ENCODE measurements around the gene PTPRM.

PTPRM gene

DNA sequence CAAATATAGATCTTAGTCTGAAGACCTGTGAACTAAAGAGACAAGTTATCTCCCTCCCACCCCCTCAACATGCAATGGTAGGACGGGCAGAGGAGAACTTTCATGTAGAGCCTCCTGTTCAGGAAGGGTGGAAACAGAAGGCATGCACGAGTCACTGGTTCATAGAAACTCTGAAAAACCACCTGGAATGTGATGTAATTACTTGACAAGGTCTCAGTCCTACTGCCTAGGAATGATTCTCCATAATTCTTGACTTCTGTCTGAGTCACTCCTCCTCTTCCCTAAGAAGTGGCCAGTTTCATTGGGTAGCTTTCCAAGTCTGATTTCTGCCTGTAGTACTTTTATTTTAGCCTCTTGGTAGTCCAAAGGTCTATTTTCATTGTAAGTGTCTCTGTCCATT lies 277.3 kb downstream of the PTPRM start:
- TF ChIP-seq, protein P1, sequence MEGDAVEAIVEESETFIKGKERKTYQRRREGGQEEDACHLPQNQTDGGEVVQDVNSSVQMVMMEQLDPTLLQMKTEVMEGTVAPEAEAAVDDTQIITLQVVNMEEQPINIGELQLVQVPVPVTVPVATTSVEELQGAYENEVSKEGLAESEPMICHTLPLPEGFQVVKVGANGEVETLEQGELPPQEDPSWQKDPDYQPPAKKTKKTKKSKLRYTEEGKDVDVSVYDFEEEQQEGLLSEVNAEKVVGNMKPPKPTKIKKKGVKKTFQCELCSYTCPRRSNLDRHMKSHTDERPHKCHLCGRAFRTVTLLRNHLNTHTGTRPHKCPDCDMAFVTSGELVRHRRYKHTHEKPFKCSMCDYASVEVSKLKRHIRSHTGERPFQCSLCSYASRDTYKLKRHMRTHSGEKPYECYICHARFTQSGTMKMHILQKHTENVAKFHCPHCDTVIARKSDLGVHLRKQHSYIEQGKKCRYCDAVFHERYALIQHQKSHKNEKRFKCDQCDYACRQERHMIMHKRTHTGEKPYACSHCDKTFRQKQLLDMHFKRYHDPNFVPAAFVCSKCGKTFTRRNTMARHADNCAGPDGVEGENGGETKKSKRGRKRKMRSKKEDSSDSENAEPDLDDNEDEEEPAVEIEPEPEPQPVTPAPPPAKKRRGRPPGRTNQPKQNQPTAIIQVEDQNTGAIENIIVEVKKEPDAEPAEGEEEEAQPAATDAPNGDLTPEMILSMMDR (conservative IDR thresholded peaks at IDR 0.05; ENCODE audit: low read depth, low read length), result no peak
- no peak overlapping the region for H3K4me3 ChIP-seq (IDR thresholded peaks at IDR 0.05; ENCODE audit: insufficient read depth, low read depth, low read length)
- H4K20me1 ChIP-seq (ENCODE audit: insufficient read depth), result no peaks in the 10 kb centered on the region
- H3K36me3 ChIP-seq (ENCODE audit: insufficient read depth), result no peaks in the 10 kb centered on the region
- H3K79me2 ChIP-seq (ENCODE audit: insufficient read depth, low read depth), result no peaks in the 10 kb centered on the region
- no peak overlapping the region for H3K9ac ChIP-seq
- H3K4me1 ChIP-seq (ENCODE audit: low read depth, poor library complexity, severe bottlenecking), result no peaks in the 10 kb centered on the region
- H3K4me2 ChIP-seq, result no peak overlapping the region
- no peaks in the 10 kb centered on the region for H3K27me3 ChIP-seq (ENCODE audit: insufficient read depth, low read depth)
- no peak overlapping the region for H2AFZ ChIP-seq (ENCODE audit: low read depth)
- H3K27ac ChIP-seq, result no peak overlapping the region

DNA sequence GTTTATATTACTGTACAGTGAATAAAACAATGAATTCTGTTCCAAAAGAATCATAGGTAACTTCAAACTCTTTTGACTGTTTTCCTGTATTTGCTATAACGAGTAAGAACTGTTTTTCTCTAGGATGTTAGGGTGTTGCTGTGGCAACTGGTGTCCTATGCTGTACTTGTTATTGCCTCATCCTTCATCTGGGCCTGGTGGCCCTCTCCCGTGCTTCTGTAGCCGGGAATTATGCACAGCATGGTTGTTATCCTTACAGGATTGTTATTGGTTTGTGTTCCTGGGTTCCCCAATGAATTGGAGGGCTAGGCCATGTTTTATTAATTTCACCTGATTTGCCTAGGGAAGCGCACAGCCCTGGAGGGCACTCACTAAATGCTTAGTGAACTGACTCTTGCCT lies 279.2 kb downstream of the PTPRM start:
- no peak overlapping the region for H3K27ac ChIP-seq
- no peak overlapping the region for H3K4me3 ChIP-seq (IDR thresholded peaks at IDR 0.05; ENCODE audit: insufficient read depth, low read depth, low read length)
- no peaks in the 10 kb centered on the region for H4K20me1 ChIP-seq (ENCODE audit: insufficient read depth)
- H3K79me2 ChIP-seq (ENCODE audit: insufficient read depth, low read depth), result no peaks in the 10 kb centered on the region
- TF ChIP-seq, protein P1 (conservative IDR thresholded peaks at IDR 0.05; ENCODE audit: low read depth, low read length), result no peak
- H2AFZ ChIP-seq (ENCODE audit: low read depth), result no peak overlapping the region
- H3K4me1 ChIP-seq (ENCODE audit: low read depth, poor library complexity, severe bottlenecking), result no peaks in the 10 kb centered on the region
- no peak overlapping the region for H3K4me2 ChIP-seq
- H3K36me3 ChIP-seq (ENCODE audit: insufficient read depth), result no peaks in the 10 kb centered on the region
- H3K27me3 ChIP-seq (ENCODE audit: insufficient read depth, low read depth), result no peaks in the 10 kb centered on the region
- H3K9ac ChIP-seq, result no peak overlapping the region

DNA sequence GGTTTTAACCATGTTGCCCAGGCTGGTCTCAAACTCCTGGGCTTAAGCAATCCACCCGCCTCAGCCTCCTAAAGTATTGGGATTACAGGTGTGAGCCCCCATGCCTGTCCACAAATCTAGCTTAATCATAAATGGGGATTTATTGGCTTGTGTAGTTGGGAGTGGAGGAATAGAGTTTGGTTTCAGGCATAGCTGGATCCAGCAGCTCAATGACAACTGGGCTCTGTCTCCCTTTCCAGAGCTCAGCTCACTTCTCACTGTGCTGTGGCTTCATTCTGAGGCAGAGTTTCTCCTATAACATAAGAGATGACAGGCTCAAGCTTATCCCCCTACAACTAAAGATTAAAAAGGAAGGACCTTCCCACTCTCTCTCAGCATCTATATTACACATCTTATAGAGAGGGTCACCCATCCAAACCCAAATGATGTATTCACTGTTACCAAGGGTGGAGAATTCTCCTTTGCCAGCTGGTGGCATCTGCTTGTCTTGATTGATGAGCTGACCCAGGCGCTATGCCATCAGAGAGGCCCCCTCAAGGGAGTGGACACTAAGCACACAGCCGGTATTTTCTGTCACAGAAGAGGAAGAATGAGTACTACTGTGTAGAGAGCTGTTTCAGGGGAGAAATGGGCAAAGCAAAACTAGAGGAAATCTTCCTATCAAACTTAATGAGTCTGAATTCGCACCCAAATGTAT lies 280.4 kb downstream of the PTPRM start:
- Histone ChIP-seq H3K79me2 (ENCODE audit: insufficient read depth, low read depth) (no peaks in the 10 kb centered on the region), H3K4me1 (ENCODE audit: low read depth, poor library complexity, severe bottlenecking) (no peaks in the 10 kb centered on the region), H2AFZ (ENCODE audit: low read depth) (no peak overlapping the region), H3K4me3 (IDR thresholded peaks at IDR 0.05; ENCODE audit: insufficient read depth, low read depth, low read length) (no peak overlapping the region), H3K9ac (no peak overlapping the region), H3K27me3 (ENCODE audit: insufficient read depth, low read depth) (no peaks in the 10 kb centered on the region), H3K27ac (no peak overlapping the region), H3K4me2 (no peak overlapping the region), H3K36me3 (ENCODE audit: insufficient read depth) (no peaks in the 10 kb centered on the region), H4K20me1 (ENCODE audit: insufficient read depth) (no peaks in the 10 kb centered on the region)
- TF ChIP-seq, protein P1 (conservative IDR thresholded peaks at IDR 0.05; ENCODE audit: low read depth, low read length), result no peak

DNA sequence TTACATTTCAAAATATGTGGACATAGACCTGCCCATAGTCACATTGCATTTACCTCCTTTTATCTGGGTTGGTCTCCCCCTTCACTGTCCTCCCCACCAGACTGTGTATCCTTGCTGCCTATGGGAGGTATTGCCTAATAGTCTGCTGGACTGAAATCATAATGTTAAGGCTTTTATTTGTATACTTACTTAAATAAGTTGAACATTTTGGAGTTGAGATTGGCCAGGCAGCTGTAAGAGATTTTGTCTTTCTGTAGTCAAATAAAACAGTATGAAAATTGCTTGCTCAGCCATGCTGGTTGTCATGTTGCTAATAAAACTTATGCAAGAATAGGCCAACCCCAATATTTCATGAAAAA lies 280.9 kb downstream of the PTPRM start:
- Histone ChIP-seq H3K4me1 (ENCODE audit: low read depth, poor library complexity, severe bottlenecking) (no peaks in the 10 kb centered on the region), H3K4me3 (IDR thresholded peaks at IDR 0.05; ENCODE audit: insufficient read depth, low read depth, low read length) (no peak overlapping the region), H3K9ac (no peak overlapping the region), H3K79me2 (ENCODE audit: insufficient read depth, low read depth) (no peaks in the 10 kb centered on the region), H3K27ac (no peak overlapping the region), H3K4me2 (no peak overlapping the region), H3K36me3 (ENCODE audit: insufficient read depth) (no peaks in the 10 kb centered on the region), H4K20me1 (ENCODE audit: insufficient read depth) (no peaks in the 10 kb centered on the region), H3K27me3 (ENCODE audit: insufficient read depth, low read depth) (no peaks in the 10 kb centered on the region), H2AFZ (ENCODE audit: low read depth) (no peak overlapping the region)
- TF ChIP-seq, protein P1 (conservative IDR thresholded peaks at IDR 0.05; ENCODE audit: low read depth, low read length), result no peak

Measured in KMS-11 (cell line).